ENCODE data around the gene CIROP. TPM values are rescaled to one million over a fixed set of nuclear protein-coding genes. Genes with fewer than 3 reads are reported as not detected.
A peak's percentile ranks its signal among the peaks of the same experiment; 100 is the strongest.

Gene CIROP
- total and polyA plus RNA-seq, 4 donors: 0.18 TPM; not detected in 3

DNA sequence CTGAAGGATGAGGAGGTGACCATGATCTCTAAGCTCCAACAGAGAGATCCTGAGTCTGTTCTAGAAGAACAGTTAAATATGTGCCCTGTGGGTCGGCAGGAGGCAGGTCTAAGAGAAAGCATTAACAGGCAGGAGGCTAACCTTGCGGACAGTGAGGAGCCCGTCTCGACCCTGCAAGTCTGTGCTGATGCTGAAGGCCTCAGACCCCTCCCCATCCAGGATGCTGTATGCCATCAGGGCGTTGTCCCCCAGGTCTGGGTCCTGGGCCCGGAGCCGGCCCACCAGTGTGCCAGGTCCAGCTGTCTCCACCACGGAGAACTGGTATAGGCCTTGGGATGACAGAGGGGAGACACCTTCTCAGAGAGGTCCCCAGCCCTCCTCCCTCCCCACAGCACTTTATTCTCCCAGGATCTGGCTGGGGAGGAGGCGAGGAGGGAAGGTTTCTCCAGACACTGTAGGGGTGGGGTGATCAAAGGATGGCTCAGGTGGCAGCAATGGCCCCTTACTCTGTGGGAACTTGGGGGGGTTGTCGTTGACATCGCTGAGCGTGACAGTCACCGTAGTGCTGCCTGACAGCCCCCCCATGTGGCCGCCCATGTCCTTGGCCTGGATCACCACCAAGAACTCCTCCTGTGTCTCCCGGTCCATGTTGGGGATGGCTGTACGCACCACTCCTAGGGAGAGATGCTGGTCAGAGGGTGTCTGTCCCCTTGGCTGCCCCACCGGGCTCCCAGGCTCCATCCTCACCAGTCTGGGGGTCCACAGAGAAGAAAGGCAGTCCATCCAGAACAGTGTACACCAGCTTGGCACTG, 50.6 kb downstream of the CIROP start:
- no peaks in the 10 kb centered on the region for H3K9me3 ChIP-seq (ENCODE audit: control insufficient read depth, low read length)
- no peaks in the 10 kb centered on the region for H3K4me1 ChIP-seq (ENCODE audit: control insufficient read depth in 1 of 2, insufficient read depth in 2 of 2, low read length in 2 of 2)
- H3K4me3 ChIP-seq (ENCODE audit: low read length in 2 of 2): no peak overlapping the region
- 80 to 81% methylated on average over 17 of the region's 17 CpGs for WGBS, 2 donors
- no peaks in the 10 kb centered on the region for H3K27me3 ChIP-seq (ENCODE audit: control insufficient read depth in 1 of 2, insufficient read depth in 2 of 2, low read length in 1 of 2)
- DNase-seq (peak in 1 of 2 donors; percentile 75), ATAC-seq (ENCODE audit: low FRiP score) (no peak)
- no peak overlapping the region for H3K27ac ChIP-seq (ENCODE audit: low read depth in 1 of 2, low read length in 2 of 2)
- intact Hi-C loops (cut with DNase I): loop anchor here in 1 of 2 donors (10.0 kb wide), 1 partner anchor 499 kb away; no protein-coding TSS in a partner anchor
- H3K36me3 ChIP-seq (ENCODE audit: control insufficient read depth in 1 of 2, insufficient read depth in 2 of 2, low read length in 1 of 2): no peaks in the 10 kb centered on the region

- H3K4me3 ChIP-seq (ENCODE audit: low read length in 2 of 2): no peak overlapping the region
- intact Hi-C loops (cut with DNase I): loop anchor here in 1 of 2 donors (10.0 kb wide), 1 partner anchor 499 kb away; no protein-coding TSS in a partner anchor
- ATAC-seq (ENCODE audit: low FRiP score) (no peak), DNase-seq (no peak)
- H3K9me3 ChIP-seq (ENCODE audit: control insufficient read depth, low read length): no peaks in the 10 kb centered on the region
- no peak overlapping the region for H3K27ac ChIP-seq (ENCODE audit: low read depth in 1 of 2, low read length in 2 of 2)
- no peaks in the 10 kb centered on the region for H3K27me3 ChIP-seq (ENCODE audit: control insufficient read depth in 1 of 2, insufficient read depth in 2 of 2, low read length in 1 of 2)
- WGBS, 2 donors: 95 to 96% methylated on average over 10 of the region's 10 CpGs
- no peaks in the 10 kb centered on the region for H3K36me3 ChIP-seq (ENCODE audit: control insufficient read depth in 1 of 2, insufficient read depth in 2 of 2, low read length in 1 of 2)
- no peaks in the 10 kb centered on the region for H3K4me1 ChIP-seq (ENCODE audit: control insufficient read depth in 1 of 2, insufficient read depth in 2 of 2, low read length in 2 of 2)
Measured at GRCh38 chr14:23053426-23053825, 51.4 kb downstream of the CIROP start.

DNA sequence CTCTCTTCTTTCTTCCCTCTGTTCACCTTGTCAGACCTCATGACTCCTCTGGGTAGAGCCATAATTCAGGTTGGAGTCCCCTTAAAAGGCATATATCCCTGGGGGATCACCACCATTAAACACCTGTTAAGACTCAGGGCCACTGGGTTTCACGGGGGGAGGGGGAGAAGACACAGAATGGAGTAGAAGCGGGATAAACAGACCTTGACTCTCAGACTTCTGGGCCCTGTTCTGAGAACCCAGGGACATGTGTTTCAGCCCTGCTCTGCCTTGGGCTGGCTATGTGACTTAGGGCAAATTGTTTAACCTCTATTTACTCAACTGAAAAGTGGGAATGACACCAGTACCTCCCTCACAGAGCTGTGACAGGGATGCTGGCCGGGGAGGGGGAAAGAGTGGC, 52.1 kb downstream of the CIROP start:
- WGBS, 2 donors: 78 to 82% methylated on average over 3 of the region's 3 CpGs
- H3K4me1 ChIP-seq (ENCODE audit: control insufficient read depth in 1 of 2, insufficient read depth in 2 of 2, low read length in 2 of 2): no peaks in the 10 kb centered on the region
- H3K9me3 ChIP-seq (ENCODE audit: control insufficient read depth, low read length): no peaks in the 10 kb centered on the region
- H3K36me3 ChIP-seq (ENCODE audit: control insufficient read depth in 1 of 2, insufficient read depth in 2 of 2, low read length in 1 of 2): no peaks in the 10 kb centered on the region
- H3K27me3 ChIP-seq (ENCODE audit: control insufficient read depth in 1 of 2, insufficient read depth in 2 of 2, low read length in 1 of 2): no peaks in the 10 kb centered on the region
- H3K27ac ChIP-seq (ENCODE audit: low read depth in 1 of 2, low read length in 2 of 2): no peak overlapping the region
- no peak for DNase-seq
- intact Hi-C loops (cut with DNase I): loop anchor here in 1 of 2 donors (10.0 kb wide), 1 partner anchor 498 kb away; no protein-coding TSS in a partner anchor
- no peak overlapping the region for H3K4me3 ChIP-seq (ENCODE audit: low read length in 2 of 2)
- no peak for ATAC-seq (ENCODE audit: low FRiP score)

GRCh38 chr14:23052182-23052623, 52.6 kb downstream of the CIROP start:
- ATAC-seq (ENCODE audit: low FRiP score): no peak
- no peaks in the 10 kb centered on the region for H3K9me3 ChIP-seq (ENCODE audit: control insufficient read depth, low read length)
- intact Hi-C loops (cut with DNase I): loop anchor here in 1 of 2 donors (10.0 kb wide), 1 partner anchor 497 kb away; no protein-coding TSS in a partner anchor
- no peaks in the 10 kb centered on the region for H3K4me1 ChIP-seq (ENCODE audit: control insufficient read depth in 1 of 2, insufficient read depth in 2 of 2, low read length in 2 of 2)
- H3K27ac ChIP-seq (ENCODE audit: low read depth in 1 of 2, low read length in 2 of 2): no peak overlapping the region
- no peak overlapping the region for H3K4me3 ChIP-seq (ENCODE audit: low read length in 2 of 2)
- 50 to 52% methylated on average over 14 of the region's 14 CpGs for WGBS, 2 donors
- no peaks in the 10 kb centered on the region for H3K27me3 ChIP-seq (ENCODE audit: control insufficient read depth in 1 of 2, insufficient read depth in 2 of 2, low read length in 1 of 2)
- no peaks in the 10 kb centered on the region for H3K36me3 ChIP-seq (ENCODE audit: control insufficient read depth in 1 of 2, insufficient read depth in 2 of 2, low read length in 1 of 2)
- DNase-seq: peak in 1 of 2 donors; percentile 76

GRCh38 chr14:23051141-23052057, 53.4 kb downstream of the CIROP start:
- Histone ChIP-seq H3K9me3 (ENCODE audit: control insufficient read depth, low read length) (no peaks in the 10 kb centered on the region), H3K4me1 (ENCODE audit: control insufficient read depth in 1 of 2, insufficient read depth in 2 of 2, low read length in 2 of 2) (no peaks in the 10 kb centered on the region), H3K27ac (ENCODE audit: low read depth in 1 of 2, low read length in 2 of 2) (no peak overlapping the region), H3K4me3 (ENCODE audit: low read length in 2 of 2) (no peak overlapping the region), H3K27me3 (ENCODE audit: control insufficient read depth in 1 of 2, insufficient read depth in 2 of 2, low read length in 1 of 2) (no peaks in the 10 kb centered on the region), H3K36me3 (ENCODE audit: control insufficient read depth in 1 of 2, insufficient read depth in 2 of 2, low read length in 1 of 2) (no peaks in the 10 kb centered on the region)
- intact Hi-C loops (cut with DNase I): loop anchor here in 1 of 2 donors (10.0 kb wide), 1 partner anchor 497 kb away; no protein-coding TSS in a partner anchor
- 84% methylated on average over 5 of the region's 5 CpGs for WGBS, 2 donors
- DNase-seq (no peak), ATAC-seq (ENCODE audit: low FRiP score) (no peak)

Other genes with a start within 250 kb of the CIROP start
- 100 to 1,000 TPM; 161 to 187 TPM for gene LRP10, start 233.2 kb downstream of the CIROP start, total RNA-seq
- gene LRP10, start 233.2 kb downstream of the CIROP start, polyA plus RNA-seq: 100 to 1,000 TPM in 1 of 2 donors, 10 to 100 TPM in 1; 53.0 to 134 TPM
- gene REM2, start 221.8 kb downstream of the CIROP start, total RNA-seq: under 1 TPM; 0.36 to 0.75 TPM
- gene REM2, start 221.8 kb downstream of the CIROP start, polyA plus RNA-seq: under 1 TPM in 1 of 2 donors, not detected in 1; 0.92 TPM
- gene RBM23, start 185.8 kb downstream of the CIROP start, total RNA-seq: 10 to 100 TPM; 65.4 to 72.6 TPM
- 10 to 100 TPM; 19.9 to 54.3 TPM for gene RBM23, start 185.8 kb downstream of the CIROP start, polyA plus RNA-seq
- gene PRMT5, start 175.6 kb downstream of the CIROP start, total RNA-seq: 10 to 100 TPM; 32.0 to 36.5 TPM
- 10 to 100 TPM; 27.7 to 36.2 TPM for gene PRMT5, start 175.6 kb downstream of the CIROP start, polyA plus RNA-seq
- 10 to 100 TPM; 19.7 to 33.9 TPM for gene HAUS4, start 147.9 kb downstream of the CIROP start, total RNA-seq
- gene HAUS4, start 147.9 kb downstream of the CIROP start, polyA plus RNA-seq: 10 to 100 TPM; 39.5 to 62.7 TPM
- 10 to 100 TPM; 12.9 to 16.2 TPM for gene AJUBA, start 122.4 kb downstream of the CIROP start, total RNA-seq
- gene AJUBA, start 122.4 kb downstream of the CIROP start, polyA plus RNA-seq: 1 to 10 TPM; 2.2 to 3.8 TPM
- 1 to 10 TPM; 5.5 to 8.6 TPM for gene C14orf93, start 94.8 kb downstream of the CIROP start, total RNA-seq
- gene C14orf93, start 94.8 kb downstream of the CIROP start, polyA plus RNA-seq: 10 to 100 TPM in 1 of 2 donors, 1 to 10 TPM in 1; 8.8 to 11.0 TPM
- 10 to 100 TPM; 67.7 to 68.4 TPM for gene PSMB5, start 70.1 kb downstream of the CIROP start, total RNA-seq
- 100 to 1,000 TPM; 103 to 116 TPM for gene PSMB5, start 70.1 kb downstream of the CIROP start, polyA plus RNA-seq
- not detected for gene PSMB11, start 62.8 kb downstream of the CIROP start, total RNA-seq
- not detected for gene PSMB11, start 62.8 kb downstream of the CIROP start, polyA plus RNA-seq
- 10 to 100 TPM in 1 of 2 donors, 1 to 10 TPM in 1; 3.4 to 11.4 TPM for gene CDH24, start 47.5 kb downstream of the CIROP start, total RNA-seq
- 1 to 10 TPM in 1 of 2 donors, not detected in 1; 4.1 TPM for gene CDH24, start 47.5 kb downstream of the CIROP start, polyA plus RNA-seq
- 100 to 1,000 TPM; 134 to 183 TPM for gene ACIN1, start 9.9 kb downstream of the CIROP start, total RNA-seq
- gene ACIN1, start 9.9 kb downstream of the CIROP start, polyA plus RNA-seq: 100 to 1,000 TPM in 1 of 2 donors, 10 to 100 TPM in 1; 34.1 to 147 TPM
- gene C14orf119, start 9.5 kb downstream of the CIROP start, total RNA-seq: 10 to 100 TPM; 37.6 to 41.4 TPM
- gene C14orf119, start 9.5 kb downstream of the CIROP start, polyA plus RNA-seq: 10 to 100 TPM; 27.8 to 32.2 TPM
- under 1 TPM; 0.29 to 0.33 TPM for gene CEBPE, start 14.3 kb upstream of the CIROP start, total RNA-seq
- gene CEBPE, start 14.3 kb upstream of the CIROP start, polyA plus RNA-seq: under 1 TPM in 1 of 2 donors, not detected in 1; 0.13 TPM
- gene SLC7A8, start 78.7 kb upstream of the CIROP start, total RNA-seq: 10 to 100 TPM; 20.0 to 31.4 TPM
- gene SLC7A8, start 78.7 kb upstream of the CIROP start, polyA plus RNA-seq: 10 to 100 TPM in 1 of 2 donors, 1 to 10 TPM in 1; 8.9 to 11.0 TPM
- not detected for gene RNF212B, start 132.9 kb upstream of the CIROP start, total RNA-seq
- gene RNF212B, start 132.9 kb upstream of the CIROP start, polyA plus RNA-seq: not detected
- 10 to 100 TPM in 1 of 2 donors, 1 to 10 TPM in 1; 5.8 to 10.6 TPM for gene HOMEZ, start 181.1 kb upstream of the CIROP start, total RNA-seq
- 1 to 10 TPM; 1.9 to 2.9 TPM for gene HOMEZ, start 181.1 kb upstream of the CIROP start, polyA plus RNA-seq
- 10 to 100 TPM in 1 of 2 donors, 1 to 10 TPM in 1; 9.3 to 13.8 TPM for gene PPP1R3E, start 197.9 kb upstream of the CIROP start, total RNA-seq
- gene PPP1R3E, start 197.9 kb upstream of the CIROP start, polyA plus RNA-seq: 10 to 100 TPM in 1 of 2 donors, 1 to 10 TPM in 1; 4.9 to 13.3 TPM
- 10 to 100 TPM; 68.6 to 70.7 TPM for gene BCL2L2, start 201.8 kb upstream of the CIROP start, total RNA-seq
- 100 to 1,000 TPM in 1 of 2 donors, 10 to 100 TPM in 1; 66.1 to 114 TPM for gene BCL2L2, start 201.8 kb upstream of the CIROP start, polyA plus RNA-seq
- 100 to 1,000 TPM; 106 to 139 TPM for gene PABPN1, start 216.5 kb upstream of the CIROP start, total RNA-seq
- 100 to 1,000 TPM in 1 of 2 donors, 10 to 100 TPM in 1; 57.0 to 226 TPM for gene PABPN1, start 216.5 kb upstream of the CIROP start, polyA plus RNA-seq
- 10 to 100 TPM; 25.8 to 47.8 TPM for gene SLC22A17, start 247.9 kb upstream of the CIROP start, total RNA-seq
- 10 to 100 TPM in 1 of 2 donors, 1 to 10 TPM in 1; 7.5 to 85.8 TPM for gene SLC22A17, start 247.9 kb upstream of the CIROP start, polyA plus RNA-seq

Data from aorta (tissue), 5 donors.